HL-60/S4 treated with retinoic acid at 250 ng/mL for 4 days and 3 days (cell line): ENCODE data around the gene IL3.

Experiments used
- in situ Hi-C: fragments of 300-500 bp; cut with MboI; formaldehyde crosslinking; loops from 2 replicates; pipeline ENCODE4 v1.7.0; 2022; ENCODE audit warnings: low sequenced_read_pairs

Gene IL3

GRCh38 chr5:132086277-132086794 is 25.9 kb downstream of the IL3 start:
- in situ Hi-C loops = no loop called here

- in situ Hi-C loops = no loop called here
Observed at GRCh38 chr5:132087176-132087575, 26.7 kb downstream of the IL3 start.

- in situ Hi-C loops = no loop called here
Observed at GRCh38 chr5:132087661-132088060, 27.2 kb downstream of the IL3 start.

- in situ Hi-C loops = no loop called here
Observed at GRCh38 chr5:132089363-132089762, 28.9 kb downstream of the IL3 start.

- in situ Hi-C loops = no loop called here
Observed at GRCh38 chr5:132090107-132090506, 29.7 kb downstream of the IL3 start.

- in situ Hi-C loops = no loop called here
Observed at GRCh38 chr5:132093271-132093670, 32.8 kb downstream of the IL3 start.

- in situ Hi-C loops = no loop called here
Observed at GRCh38 chr5:132094393-132095076, 34.1 kb downstream of the IL3 start.

GRCh38 chr5:132095077-132095410 is 34.6 kb downstream of the IL3 start:
- in situ Hi-C loops = no loop called here

- in situ Hi-C loops = no loop called here
Observed at GRCh38 chr5:132095424-132095972, 35.0 kb downstream of the IL3 start.

- in situ Hi-C loops = no loop called here
Observed at GRCh38 chr5:132096904-132097303, 36.4 kb downstream of the IL3 start.

GRCh38 chr5:132098151-132098594 is 37.7 kb downstream of the IL3 start:
- in situ Hi-C loops = no loop called here

- in situ Hi-C loops = no loop called here
Observed at GRCh38 chr5:132098621-132099020, 38.2 kb downstream of the IL3 start.

- in situ Hi-C loops = no loop called here
Observed at GRCh38 chr5:132099076-132099748, 38.8 kb downstream of the IL3 start.

- in situ Hi-C loops = no loop called here
Observed at GRCh38 chr5:132099905-132100304, 39.5 kb downstream of the IL3 start.

- in situ Hi-C loops = no loop called here
Observed at GRCh38 chr5:132100672-132101261, 40.3 kb downstream of the IL3 start.

GRCh38 chr5:132101385-132101880 is 41.0 kb downstream of the IL3 start:
- in situ Hi-C loops = no loop called here

GRCh38 chr5:132102101-132102701 is 41.7 kb downstream of the IL3 start:
- in situ Hi-C loops = no loop called here

- in situ Hi-C loops = no loop called here
Observed at GRCh38 chr5:132102944-132103331, 42.5 kb downstream of the IL3 start.

- in situ Hi-C loops = no loop called here
Observed at GRCh38 chr5:132103332-132103951, 43.0 kb downstream of the IL3 start.

- in situ Hi-C loops = no loop called here
Observed at GRCh38 chr5:132103969-132104391, 43.5 kb downstream of the IL3 start.

- in situ Hi-C loops = no loop called here
Observed at GRCh38 chr5:132104556-132104955, 44.1 kb downstream of the IL3 start.
